Gastrocnemius medialis (tissue), 4 donors: Measurements from ENCODE around the gene PRSS33. TPM values are rescaled to one million over a fixed set of nuclear protein-coding genes. Genes with fewer than 3 reads are reported as not detected.
A peak's percentile ranks its signal among the peaks of the same experiment; 100 is the strongest.

ENCODE experiments used
- ATAC-seq, 2 donors: fragments of 150-250 bp; one replicate each; pipeline ENCODE4 v1.9.1; 2016
- DNase-seq, 2 donors: peaks; one replicate each; pipeline ENCODE4 v3.0.0-alpha.2; 2019
- H3K27ac ChIP-seq, 4 donors: fragments of 200-600 bp; sonication (generic); 1 replicate in 1 of 4; 2 replicates in 3 of 4; pipeline ENCODE4 v1.5.1; 2016 to 2018; ENCODE audit warnings: mild to moderate bottlenecking in 2 of 4, moderate library complexity in 1 of 4
- H3K27me3 ChIP-seq, 3 donors: fragments of 200-600 bp; sonication (generic) in 2 of 3; 1 replicate in 1 of 3; 2 replicates in 2 of 3; pipeline versions ENCODE4 v1.5.1 to v1.6.0; 2016 to 2019; ENCODE audit warnings: mild to moderate bottlenecking in 1 of 3, moderate library complexity in 1 of 3
- H3K36me3 ChIP-seq, 2 donors: fragments of 200-600 bp; sonication (generic) in 1 of 2; one replicate each; pipeline ENCODE4 v1.5.1; 2017 to 2018
- H3K4me1 ChIP-seq, 2 donors: fragments of 200-600 bp; sonication (generic) in 1 of 2; one replicate each; pipeline ENCODE4 v1.5.1; 2016 to 2017; ENCODE audit warnings: mild to moderate bottlenecking in 2 of 2
- H3K4me3 ChIP-seq, 4 donors: fragments of 200-600 bp; sonication (generic) in 3 of 4; 1 replicate in 1 of 4; 2 replicates in 3 of 4; pipeline ENCODE4 v1.5.1; 2016 to 2019; ENCODE audit warnings: mild to moderate bottlenecking in 2 of 4
- H3K9me3 ChIP-seq, 3 donors: fragments of 200-600 bp; sonication (generic) in 2 of 3; 1 replicate in 1 of 3; 2 replicates in 2 of 3; pipeline ENCODE4 v1.5.1; 2016 to 2019
- CTCF ChIP-seq, 5 experiments: fragments of 450-650 bp in 3 of 5; fragments of 200-600 bp in 2 of 5; sonication (generic) in 2 of 5; IDR thresholded peaks in 4 of 5; conservative IDR thresholded peaks in 1 of 5; 1 replicate in 4 of 5; 2 replicates in 1 of 5; pipeline ENCODE4 v1.5.1; 2016 to 2019; ENCODE audit warnings: antibody characterized with exemption in 5 of 5, mild to moderate bottlenecking in 3 of 5, moderate library complexity in 3 of 5
- POLR2A ChIP-seq, 2 donors: fragments of 450-650 bp; IDR thresholded peaks; one replicate each; pipeline ENCODE4 v1.6.1; 2017; ENCODE audit warnings: antibody characterized with exemption in 2 of 2, mild to moderate bottlenecking in 2 of 2, moderate library complexity in 2 of 2
- in situ Hi-C, 4 donors: fragments of 200-750 bp; cut with MboI; loops; one replicate each; pipeline versions ENCODE4 v1.15.0 to v1.8.0; 2017; ENCODE audit warnings: low sequenced_read_pairs in 4 of 4
- intact Hi-C: fragments of 100-400 bp; cut with DNase I; formaldehyde crosslinking; loops from one replicate; pipeline ENCODE4 v1.15.1; 2023; ENCODE audit warnings: low total_unique reads
- total RNA-seq, 4 donors: library from RNA; depleted of rRNA; stranded (reverse); fragments of >200 nt; gene quantifications; one replicate each; pipeline versions ENCODE4 v1.1.0 to v1.2.3, GENCODE V29; 2016

PRSS33 gene
- total RNA-seq, 4 donors from 2014 or later, result not detected

DNA sequence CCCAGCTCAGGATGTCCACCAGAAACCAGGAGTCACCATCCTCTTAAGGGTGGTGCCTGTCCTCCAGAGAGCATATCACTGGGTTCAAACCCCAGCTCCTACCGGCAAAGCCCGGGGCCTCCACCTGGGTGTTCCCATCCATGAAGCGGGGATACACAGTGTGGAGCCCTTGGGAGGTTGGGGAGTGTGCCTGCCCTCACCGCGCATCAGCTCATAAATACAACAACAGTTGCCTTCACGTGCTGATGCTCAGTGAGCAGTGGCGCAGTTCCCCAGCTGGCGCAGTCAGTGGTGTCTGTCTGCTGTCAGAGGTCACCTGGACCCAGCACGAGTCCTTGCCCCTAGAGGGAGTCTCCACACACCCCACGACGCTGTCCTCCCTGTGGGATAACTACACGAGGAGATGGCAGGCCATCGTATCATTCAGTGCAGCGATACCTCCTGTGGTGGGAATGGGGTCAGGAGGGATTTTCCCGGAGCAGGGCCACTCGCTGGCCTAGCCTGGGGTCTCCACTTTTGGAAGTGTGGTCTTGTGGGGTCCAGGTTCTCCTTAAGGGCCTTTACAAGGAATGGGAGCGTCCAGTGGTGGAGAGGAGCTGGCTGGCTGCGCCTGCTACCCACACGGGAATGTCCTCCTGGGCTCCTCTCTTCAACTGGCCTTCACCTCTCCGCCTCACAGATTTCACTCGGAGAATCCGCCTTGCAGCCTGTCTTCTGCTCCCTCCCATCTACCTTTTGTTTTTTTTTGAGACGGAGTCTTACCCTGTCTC lies 8.0 kb downstream of the PRSS33 start:
- H3K27ac ChIP-seq, result peak overlapping the region in 2 of 4 donors; percentile 98 to 100
- in situ Hi-C loops, result no loop called here
- no peak for DNase-seq

DNA sequence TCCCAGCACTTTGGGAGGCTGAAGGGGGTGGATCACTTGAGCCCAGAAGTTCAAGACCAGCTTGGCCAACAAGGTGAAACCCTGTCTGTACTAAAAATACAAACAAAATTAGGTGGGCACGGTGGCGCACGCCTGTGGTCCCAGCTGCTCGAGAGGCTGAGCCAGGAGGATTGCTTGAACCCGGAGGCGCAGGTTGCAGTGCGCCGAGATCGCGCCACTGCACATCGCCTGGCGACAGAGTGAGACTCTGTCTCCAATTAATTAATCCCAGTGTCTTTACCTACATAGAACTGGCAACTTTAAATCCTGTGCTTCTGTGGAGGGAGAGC lies 8.8 kb downstream of the PRSS33 start:
- DNase-seq (no peak), ATAC-seq (no peak)
- Histone ChIP-seq H3K4me1 (peaks cover 23 to 31% of the 10 kb centered on the region in 2 donors), H3K4me3 (peak overlapping the region; percentile 95 to 100 (median 98)), H3K36me3 (peaks cover 0 to 15% of the 10 kb centered on the region in 2 donors), H3K27ac (peak overlapping the region; percentile 98 to 100 (median 100)), H3K27me3 (no peaks in the 10 kb centered on the region), H3K9me3 (no peaks in the 10 kb centered on the region)
- intact Hi-C loops (loop anchor here (5.0 kb wide), 1 partner anchor 89 kb away; no protein-coding TSS in a partner anchor), in situ Hi-C loops (no loop called here)
- TF ChIP-seq POLR2A (IDR thresholded peaks at IDR 0.05), result no peak

More for the DNA sequence above, 8.0 kb downstream of the PRSS33 start:
- ATAC-seq, result no peak
- peaks cover 0 to 8% of the 10 kb centered on the region in 2 donors for H3K36me3 ChIP-seq
- intact Hi-C loops, result loop anchor here (5.0 kb wide), 1 partner anchor 88 kb away; no protein-coding TSS in a partner anchor
- TF ChIP-seq CTCF (IDR thresholded peaks at IDR 0.05 in 4 of 5, conservative IDR thresholded peaks at IDR 0.05 in 1 of 5) (no peak), POLR2A (IDR thresholded peaks at IDR 0.05) (no peak)
- no peak overlapping the region for H3K4me3 ChIP-seq
- H3K4me1 ChIP-seq, result peaks cover 23 to 31% of the 10 kb centered on the region in 2 donors
- no peaks in the 10 kb centered on the region for H3K9me3 ChIP-seq
- H3K27me3 ChIP-seq, result no peaks in the 10 kb centered on the region

DNA sequence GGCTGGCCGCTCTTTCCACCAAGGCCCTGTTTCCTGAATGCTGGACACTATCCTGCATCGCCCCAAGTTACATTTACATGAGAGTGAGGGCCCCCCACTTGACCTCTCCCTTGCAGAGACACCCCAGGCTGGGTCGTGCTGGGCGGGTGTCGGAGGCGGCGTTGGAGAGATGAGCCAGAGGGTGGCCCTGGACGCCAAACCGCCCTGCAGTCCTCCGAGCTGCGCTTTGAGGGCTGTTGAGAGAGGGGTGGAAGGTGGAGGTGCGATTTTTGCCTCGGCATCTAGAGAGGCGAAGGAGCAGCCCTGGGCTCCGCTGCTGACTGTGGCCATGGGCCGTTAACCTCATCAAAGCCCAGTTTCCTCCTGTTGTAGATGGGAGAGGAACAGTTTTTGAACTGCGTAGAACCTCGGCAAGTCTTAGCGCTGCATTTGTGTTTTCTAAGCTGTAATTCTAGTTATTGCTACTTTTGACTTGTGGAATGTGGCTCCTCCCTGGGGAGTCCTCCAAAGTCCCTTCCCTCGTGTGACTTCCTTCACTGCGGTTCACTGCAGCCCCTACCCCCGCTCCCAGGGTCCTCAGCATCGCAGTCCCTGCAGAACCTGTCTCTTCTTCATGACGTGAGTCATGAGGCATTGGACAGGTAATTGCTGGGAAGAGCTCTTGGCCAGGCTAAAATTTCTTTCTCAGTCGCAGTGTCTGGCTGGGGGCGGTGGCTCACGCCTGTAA lies 9.3 kb downstream of the PRSS33 start:
- no peaks in the 10 kb centered on the region for H3K9me3 ChIP-seq
- in situ Hi-C loops (no loop called here), intact Hi-C loops (loop anchor here (1.0 to 5.0 kb wide), 2 partner anchors 26 to 89 kb away; partner anchors contain the start of gene SRRM2)
- no peaks in the 10 kb centered on the region for H3K27me3 ChIP-seq
- DNase-seq (no peak), ATAC-seq (peak; percentile 29 to 46)
- H3K27ac ChIP-seq, result peak overlapping the region; percentile 98 to 100 (median 100)
- TF ChIP-seq POLR2A (IDR thresholded peaks at IDR 0.05), result no peak
- TF ChIP-seq CTCF (IDR thresholded peaks at IDR 0.05 in 4 of 5, conservative IDR thresholded peaks at IDR 0.05 in 1 of 5), result no peak
- peaks cover 0 to 18% of the 10 kb centered on the region in 2 donors for H3K36me3 ChIP-seq
- peaks cover 23 to 31% of the 10 kb centered on the region in 2 donors for H3K4me1 ChIP-seq
- peak overlapping the region; percentile 95 to 100 (median 98) for H3K4me3 ChIP-seq

DNA sequence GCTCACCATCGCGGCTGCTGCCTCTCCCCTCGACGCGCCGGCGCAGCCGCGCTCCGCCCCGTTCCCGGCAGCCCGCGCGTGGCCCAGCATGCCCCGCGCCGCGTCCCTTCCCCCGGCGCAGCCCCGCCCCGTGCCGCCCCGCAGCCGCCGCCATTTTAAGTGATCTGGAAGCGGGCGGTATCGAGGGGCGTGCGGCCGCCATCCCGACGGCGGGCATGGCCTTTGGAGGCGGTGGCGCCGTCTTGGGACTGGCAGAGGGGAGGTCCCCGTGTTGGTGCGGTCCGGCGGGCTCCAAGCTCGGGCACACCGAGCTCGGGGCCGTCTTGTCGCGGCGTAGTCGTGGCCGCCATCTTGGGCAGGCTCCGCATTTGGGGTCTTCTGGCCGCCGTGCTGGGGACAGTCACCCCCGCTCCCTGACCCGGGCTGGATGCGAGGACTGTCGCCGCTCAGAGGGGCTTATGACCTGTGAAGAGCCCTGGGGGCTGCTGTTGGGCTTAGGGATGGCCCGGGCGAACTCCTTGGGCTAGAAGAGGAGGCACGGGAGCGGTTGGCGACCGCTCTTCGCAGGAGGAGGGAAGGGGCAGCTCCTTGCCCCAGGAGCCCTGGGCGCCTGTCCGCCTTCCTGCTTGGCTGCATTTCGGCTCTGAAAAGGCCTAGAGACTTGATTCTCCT lies 10.0 kb downstream of the PRSS33 start, which contains the start of gene ELOB:
Gene ELOB (minus strand): TSS at position 50 of the 672 bp plus-strand sequence. CDS start 41 bp downstream, at position 9.
- DNase-seq (peak; percentile 72 to 82), ATAC-seq (peak; percentile 89 to 90)
- intact Hi-C loops (loop anchor here (1.0 to 5.0 kb wide), 2 partner anchors 25 to 90 kb away; partner anchors contain the start of gene SRRM2), in situ Hi-C loops (no loop called here)
- TF ChIP-seq CTCF (IDR thresholded peaks at IDR 0.05 in 4 of 5, conservative IDR thresholded peaks at IDR 0.05 in 1 of 5) (no peak), POLR2A (IDR thresholded peaks at IDR 0.05) (peak; percentile 61 to 78)
- Histone ChIP-seq H3K27ac (peak within 1 kb of the TSS; percentile 98 to 100 (median 100)), H3K4me3 (peak within 1 kb of the TSS; percentile 95 to 100 (median 98)), H3K9me3 (no peaks in the 10 kb centered on the region), H3K36me3 (peaks cover 0 to 18% of the 10 kb centered on the region in 2 donors), H3K4me1 (peaks cover 23 to 31% of the 10 kb centered on the region in 2 donors), H3K27me3 (no peaks in the 10 kb centered on the region)
